DND-41 (cell line): ENCODE measurements around the gene RPP14.

Experiments
- ATAC-seq: fragments of 200-7000 bp; cut with Tn5 transposase; 3 replicates; pipeline ENCODE4 v1.9.1; 2021; ENCODE audit warnings: low read depth; ENCODE audit not compliant: insufficient read depth
- DNase-seq: peaks from one replicate; pipeline ENCODE4 v3.0.0-alpha.2; 2020
- H2AFZ ChIP-seq: 2 replicates; pipeline ENCODE4 v1.6.0; 2012; ENCODE audit warnings: low read depth, low read length
- H3K27ac ChIP-seq: 2 replicates; pipeline ENCODE4 v1.5.1; 2012; ENCODE audit warnings: low read length, inconsistent platforms
- H3K27me3 ChIP-seq: fragments of 200-600 bp; sonication (generic); 2 replicates; pipeline ENCODE4 v1.6.0; 2012; ENCODE audit warnings: low read length, mild to moderate bottlenecking, inconsistent platforms; ENCODE audit not compliant: insufficient read depth, poor library complexity
- H3K36me3 ChIP-seq: 2 replicates; pipeline ENCODE4 v1.5.1; 2012; ENCODE audit warnings: low read length, inconsistent platforms; ENCODE audit not compliant: insufficient read depth
- H3K4me1 ChIP-seq: 2 replicates; pipeline ENCODE4 v1.5.1; 2012; ENCODE audit warnings: mild to moderate bottlenecking, low read length; ENCODE audit not compliant: insufficient read depth
- H3K4me2 ChIP-seq: 2 replicates; pipeline ENCODE4 v1.6.0; 2012; ENCODE audit warnings: mild to moderate bottlenecking, moderate library complexity, low read length, inconsistent platforms; ENCODE audit not compliant: insufficient read depth
- H3K4me3 ChIP-seq, 2 experiments: fragments of 200-600 bp in 1 of 2; shearing (Covaris generic) in 1 of 2; 2 replicates each; pipeline ENCODE4 v1.5.1; 2012 to 2016; ENCODE audit warnings: inconsistent platforms in 2 of 2, low read length in 2 of 2, mild to moderate bottlenecking in 2 of 2, low read depth in 1 of 2, moderate library complexity in 1 of 2
- H3K79me2 ChIP-seq: 2 replicates; pipeline ENCODE4 v1.6.0; 2012; ENCODE audit warnings: low read length, inconsistent platforms; ENCODE audit not compliant: insufficient read depth
- H3K9ac ChIP-seq: 2 replicates; pipeline ENCODE4 v1.6.0; 2012; ENCODE audit warnings: low read depth, mild to moderate bottlenecking, inconsistent platforms, low read length, moderate library complexity
- H3K9me3 ChIP-seq: 2 replicates; pipeline ENCODE4 v1.5.1; 2012; ENCODE audit warnings: low read length, moderate library complexity, mild to moderate bottlenecking, inconsistent platforms; ENCODE audit not compliant: insufficient read depth, severe bottlenecking
- H4K20me1 ChIP-seq: 2 replicates; pipeline ENCODE4 v1.6.0; 2012; ENCODE audit warnings: low read length; ENCODE audit not compliant: insufficient read depth
- CTCF ChIP-seq: IDR thresholded peaks from 2 replicates; pipeline ENCODE4 v1.5.1; 2012; ENCODE audit warnings: borderline replicate concordance, low read length, moderate library complexity, mild to moderate bottlenecking; ENCODE audit not compliant: poor library complexity, severe bottlenecking; ENCODE audit errors: extremely low read depth
- EZH2 ChIP-seq: IDR thresholded peaks from 3 replicates; pipeline ENCODE4 v1.6.1; 2012; ENCODE audit warnings: borderline replicate concordance, low read depth, mild to moderate bottlenecking, moderate library complexity, low read length, inconsistent platforms; ENCODE audit not compliant: severe bottlenecking

The RPP14 gene

GRCh38 chr3:58296269-58296668 lies 9.8 kb upstream of the RPP14 start:
- ATAC-seq (no peak), DNase-seq (no peak)
- Histone ChIP-seq H3K4me3 (no peak overlapping the region), H3K9me3 (no peaks in the 10 kb centered on the region), H3K27ac (no peak overlapping the region), H3K9ac (no peak overlapping the region), H3K4me1 (no peaks in the 10 kb centered on the region), H2AFZ (no peak overlapping the region), H3K36me3 (no peaks in the 10 kb centered on the region), H3K4me2 (no peak overlapping the region), H3K27me3 (peaks cover 16% of the 10 kb centered on the region), H3K79me2 (no peaks in the 10 kb centered on the region), H4K20me1 (no peaks in the 10 kb centered on the region)
- TF ChIP-seq CTCF (no peak), EZH2 (no peak)

- TF ChIP-seq CTCF (no peak), EZH2 (no peak)
- ATAC-seq = no peak
These were observed 9.2 kb upstream of the RPP14 start for GRCh38 chr3:58296843-58297242.

GRCh38 chr3:58298190-58298589 lies 7.9 kb upstream of the RPP14 start:
- no peak overlapping the region for H2AFZ ChIP-seq
- no peak for TF ChIP-seq EZH2
- no peak for TF ChIP-seq CTCF
- no peak for ATAC-seq
- H3K4me2 ChIP-seq = no peak overlapping the region
- H3K27ac ChIP-seq = no peak overlapping the region
- peaks cover 16% of the 10 kb centered on the region for H3K27me3 ChIP-seq
- H3K9ac ChIP-seq = no peak overlapping the region
- no peaks in the 10 kb centered on the region for H3K9me3 ChIP-seq
- no peak overlapping the region for H3K4me3 ChIP-seq
- no peak for DNase-seq
- H3K36me3 ChIP-seq = no peaks in the 10 kb centered on the region
- H4K20me1 ChIP-seq = no peaks in the 10 kb centered on the region
- H3K79me2 ChIP-seq = no peaks in the 10 kb centered on the region
- no peaks in the 10 kb centered on the region for H3K4me1 ChIP-seq

More at GRCh38 chr3:58296843-58297242, 9.2 kb upstream of the RPP14 start:
- Histone ChIP-seq H3K4me2 (no peak overlapping the region), H3K27me3 (peaks cover 16% of the 10 kb centered on the region), H3K4me1 (no peaks in the 10 kb centered on the region), H3K9ac (no peak overlapping the region), H3K4me3 (no peak overlapping the region), H3K27ac (no peak overlapping the region), H3K36me3 (no peaks in the 10 kb centered on the region), H4K20me1 (no peaks in the 10 kb centered on the region), H2AFZ (no peak overlapping the region), H3K9me3 (no peaks in the 10 kb centered on the region), H3K79me2 (no peaks in the 10 kb centered on the region)
- DNase-seq = no peak

- TF ChIP-seq CTCF = no peak
- no peak for TF ChIP-seq EZH2
- Histone ChIP-seq H3K9ac (no peak overlapping the region), H4K20me1 (no peaks in the 10 kb centered on the region)
These were observed 7.0 kb upstream of the RPP14 start for GRCh38 chr3:58299075-58299474.

More at GRCh38 chr3:58299075-58299474, 7.0 kb upstream of the RPP14 start:
- Histone ChIP-seq H3K79me2 (no peaks in the 10 kb centered on the region), H3K27me3 (peaks cover 16% of the 10 kb centered on the region), H3K4me1 (no peaks in the 10 kb centered on the region), H3K4me3 (no peak overlapping the region), H3K36me3 (no peaks in the 10 kb centered on the region), H3K4me2 (no peak overlapping the region), H3K27ac (no peak overlapping the region), H3K9me3 (no peaks in the 10 kb centered on the region), H2AFZ (no peak overlapping the region)
- ATAC-seq (no peak), DNase-seq (no peak)
